Measurements from ENCODE around the gene TTLL12.

Gene TTLL12

DNA sequence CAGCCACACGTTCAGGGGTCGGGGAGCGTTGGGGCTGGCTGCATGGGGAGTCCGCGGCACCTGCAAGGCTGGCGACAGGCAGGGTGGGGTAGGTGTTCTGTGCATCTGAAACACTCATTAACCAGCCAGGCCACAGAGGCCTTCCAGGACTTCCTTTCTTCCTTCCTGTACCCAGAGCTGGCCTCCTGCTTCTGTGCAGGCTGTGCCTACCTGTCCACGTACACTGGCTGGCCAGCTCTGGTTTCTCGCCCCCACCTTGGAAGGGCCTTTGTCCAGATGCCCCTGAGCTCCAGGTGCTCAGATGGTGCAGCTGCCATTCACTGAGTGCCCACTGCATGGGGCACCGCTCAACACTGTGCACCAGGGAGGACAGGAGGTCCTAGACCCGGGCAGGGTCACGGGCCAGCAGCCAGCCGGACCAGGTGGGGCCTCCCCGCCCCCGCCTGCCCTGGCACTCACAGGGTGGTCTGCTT is 15.9 kb downstream of the TTLL12 start:
- TF ChIP-seq, protein P1, sequence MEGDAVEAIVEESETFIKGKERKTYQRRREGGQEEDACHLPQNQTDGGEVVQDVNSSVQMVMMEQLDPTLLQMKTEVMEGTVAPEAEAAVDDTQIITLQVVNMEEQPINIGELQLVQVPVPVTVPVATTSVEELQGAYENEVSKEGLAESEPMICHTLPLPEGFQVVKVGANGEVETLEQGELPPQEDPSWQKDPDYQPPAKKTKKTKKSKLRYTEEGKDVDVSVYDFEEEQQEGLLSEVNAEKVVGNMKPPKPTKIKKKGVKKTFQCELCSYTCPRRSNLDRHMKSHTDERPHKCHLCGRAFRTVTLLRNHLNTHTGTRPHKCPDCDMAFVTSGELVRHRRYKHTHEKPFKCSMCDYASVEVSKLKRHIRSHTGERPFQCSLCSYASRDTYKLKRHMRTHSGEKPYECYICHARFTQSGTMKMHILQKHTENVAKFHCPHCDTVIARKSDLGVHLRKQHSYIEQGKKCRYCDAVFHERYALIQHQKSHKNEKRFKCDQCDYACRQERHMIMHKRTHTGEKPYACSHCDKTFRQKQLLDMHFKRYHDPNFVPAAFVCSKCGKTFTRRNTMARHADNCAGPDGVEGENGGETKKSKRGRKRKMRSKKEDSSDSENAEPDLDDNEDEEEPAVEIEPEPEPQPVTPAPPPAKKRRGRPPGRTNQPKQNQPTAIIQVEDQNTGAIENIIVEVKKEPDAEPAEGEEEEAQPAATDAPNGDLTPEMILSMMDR (conservative IDR thresholded peaks at IDR 0.05; ENCODE audit: low read depth, low read length) = no peak
- no peak overlapping the region for H3K27ac ChIP-seq

DNA sequence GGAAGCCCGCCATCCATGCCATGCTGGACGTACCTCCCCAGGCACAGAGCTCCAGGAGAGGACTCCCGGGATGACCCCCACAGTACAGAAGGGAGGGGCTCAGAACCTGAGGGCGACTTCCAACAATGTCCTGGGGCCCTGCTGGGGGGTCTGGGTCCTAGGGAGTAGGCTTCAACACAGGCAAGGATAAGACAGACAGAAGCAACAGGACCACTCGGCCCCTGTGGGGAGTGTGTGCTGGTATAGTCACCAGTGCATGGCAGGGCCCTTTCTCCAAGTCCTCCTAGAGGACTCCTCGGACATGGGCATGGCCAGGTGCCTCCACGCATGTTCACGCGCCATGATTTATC is 16.8 kb downstream of the TTLL12 start:
- Histone ChIP-seq H3K4me1 (ENCODE audit: low read depth, poor library complexity, severe bottlenecking) (no peaks in the 10 kb centered on the region), H3K4me3 (IDR thresholded peaks at IDR 0.05; ENCODE audit: insufficient read depth, low read depth, low read length) (no peak overlapping the region), H4K20me1 (ENCODE audit: insufficient read depth) (no peaks in the 10 kb centered on the region), H3K79me2 (ENCODE audit: insufficient read depth, low read depth) (no peaks in the 10 kb centered on the region), H3K27me3 (ENCODE audit: insufficient read depth, low read depth) (no peaks in the 10 kb centered on the region), H2AFZ (ENCODE audit: low read depth) (no peak overlapping the region), H3K9ac (no peak overlapping the region), H3K27ac (no peak overlapping the region), H3K36me3 (ENCODE audit: insufficient read depth) (no peaks in the 10 kb centered on the region), H3K4me2 (no peak overlapping the region)
- TF ChIP-seq, protein P1 (conservative IDR thresholded peaks at IDR 0.05; ENCODE audit: low read depth, low read length) = no peak

More for the DNA sequence above, 15.9 kb downstream of the TTLL12 start:
- Histone ChIP-seq H3K27me3 (ENCODE audit: insufficient read depth, low read depth) (no peaks in the 10 kb centered on the region), H3K36me3 (ENCODE audit: insufficient read depth) (no peaks in the 10 kb centered on the region), H3K9ac (no peak overlapping the region), H3K4me1 (ENCODE audit: low read depth, poor library complexity, severe bottlenecking) (no peaks in the 10 kb centered on the region), H3K4me3 (IDR thresholded peaks at IDR 0.05; ENCODE audit: insufficient read depth, low read depth, low read length) (no peak overlapping the region), H3K4me2 (no peak overlapping the region), H2AFZ (ENCODE audit: low read depth) (no peak overlapping the region), H3K79me2 (ENCODE audit: insufficient read depth, low read depth) (no peaks in the 10 kb centered on the region), H4K20me1 (ENCODE audit: insufficient read depth) (no peaks in the 10 kb centered on the region)

DNA sequence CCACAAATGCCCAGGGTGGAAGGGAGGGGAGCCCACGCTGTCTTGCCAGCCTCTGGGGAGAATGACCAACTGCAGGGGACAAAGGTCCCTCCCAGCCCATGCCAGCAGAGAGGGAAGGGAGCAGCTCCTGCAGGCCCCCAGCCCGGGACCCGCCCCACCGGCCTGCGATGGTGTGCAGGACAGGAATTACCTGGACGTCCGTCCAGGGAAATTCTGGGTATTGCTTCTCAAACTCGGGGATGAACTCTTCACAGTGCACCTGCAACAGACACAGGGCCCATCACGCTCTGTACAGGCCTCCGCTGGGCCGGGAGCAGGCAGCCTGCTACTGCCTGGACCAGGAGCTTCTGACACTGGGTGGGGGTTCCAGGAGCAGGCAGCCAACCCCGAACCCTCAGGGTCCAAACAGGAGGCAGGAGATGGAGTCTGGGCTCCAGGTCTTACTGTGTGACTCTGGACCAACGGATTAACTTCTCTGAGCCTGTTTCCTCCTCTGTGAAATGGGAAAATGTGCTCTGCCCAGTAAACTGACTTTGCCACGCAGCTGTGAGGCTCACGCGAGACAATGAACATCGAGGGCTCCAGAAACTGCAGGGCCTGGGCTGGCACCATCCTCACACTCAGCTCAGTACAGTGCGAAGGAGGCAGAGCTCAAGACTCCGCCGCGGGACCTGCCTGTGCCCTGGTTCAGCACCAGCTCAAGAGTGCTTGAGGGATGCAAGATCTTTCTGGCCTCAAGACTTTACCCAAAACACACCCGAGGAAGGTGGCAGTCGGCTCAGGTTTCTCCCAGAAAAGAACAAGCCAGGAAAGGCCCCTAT is 17.4 kb downstream of the TTLL12 start:
- Histone ChIP-seq H3K9ac (no peak overlapping the region), H4K20me1 (ENCODE audit: insufficient read depth) (no peaks in the 10 kb centered on the region), H3K36me3 (ENCODE audit: insufficient read depth) (no peaks in the 10 kb centered on the region)

DNA sequence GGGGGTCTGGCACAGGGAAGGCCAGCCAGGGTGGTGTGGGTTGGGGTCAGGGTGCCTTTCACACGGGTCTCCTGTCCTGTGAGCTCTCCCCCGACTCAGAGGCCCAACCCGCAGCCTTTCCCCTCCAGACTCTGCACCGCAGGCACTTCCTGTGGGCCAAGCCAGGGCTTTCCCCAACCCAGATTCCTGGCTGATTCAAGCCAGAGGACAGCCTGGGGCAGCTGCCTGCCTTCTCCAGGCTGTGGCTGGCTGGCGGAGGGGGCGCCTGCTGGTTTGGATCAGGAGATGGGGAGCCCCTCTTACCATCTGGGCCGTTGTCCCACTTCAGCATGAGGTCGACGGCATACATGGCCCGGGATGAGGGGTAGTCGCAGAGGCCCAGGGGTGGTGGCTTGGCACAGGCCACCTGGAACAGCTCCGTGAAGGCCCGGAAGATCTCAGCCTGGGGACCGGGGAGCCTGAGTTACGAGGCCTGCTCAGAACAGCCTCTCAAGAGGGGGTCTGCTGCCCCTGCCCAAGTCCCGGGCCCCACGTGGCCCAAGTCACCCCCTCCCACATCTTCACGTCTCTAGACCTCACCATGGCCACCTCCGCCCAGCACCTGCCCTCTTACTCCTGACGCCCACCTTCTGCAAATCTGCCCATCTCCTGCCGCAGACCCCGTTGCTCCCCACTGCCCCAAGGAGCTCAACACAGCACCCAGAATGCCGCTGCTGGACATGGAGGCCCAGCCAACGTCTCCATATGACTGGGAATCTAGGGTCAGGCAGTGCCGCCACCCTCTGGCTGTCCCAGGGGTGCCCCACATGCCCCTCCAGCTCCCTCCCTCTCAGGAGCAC is 18.2 kb downstream of the TTLL12 start:
- Histone ChIP-seq H3K4me2 (no peak overlapping the region), H3K4me1 (ENCODE audit: low read depth, poor library complexity, severe bottlenecking) (no peaks in the 10 kb centered on the region), H3K27ac (no peak overlapping the region), H3K4me3 (IDR thresholded peaks at IDR 0.05; ENCODE audit: insufficient read depth, low read depth, low read length) (no peak overlapping the region), H3K9ac (no peak overlapping the region), H2AFZ (ENCODE audit: low read depth) (no peak overlapping the region), H3K27me3 (ENCODE audit: insufficient read depth, low read depth) (no peaks in the 10 kb centered on the region), H3K79me2 (ENCODE audit: insufficient read depth, low read depth) (no peaks in the 10 kb centered on the region), H4K20me1 (ENCODE audit: insufficient read depth) (no peaks in the 10 kb centered on the region), H3K36me3 (ENCODE audit: insufficient read depth) (no peaks in the 10 kb centered on the region)
- TF ChIP-seq, protein P1 (conservative IDR thresholded peaks at IDR 0.05; ENCODE audit: low read depth, low read length) = no peak

More for the DNA sequence above, 17.4 kb downstream of the TTLL12 start:
- Histone ChIP-seq H3K4me3 (IDR thresholded peaks at IDR 0.05; ENCODE audit: insufficient read depth, low read depth, low read length) (no peak overlapping the region), H3K79me2 (ENCODE audit: insufficient read depth, low read depth) (no peaks in the 10 kb centered on the region), H2AFZ (ENCODE audit: low read depth) (no peak overlapping the region), H3K27ac (no peak overlapping the region), H3K4me1 (ENCODE audit: low read depth, poor library complexity, severe bottlenecking) (no peaks in the 10 kb centered on the region), H3K4me2 (no peak overlapping the region), H3K27me3 (ENCODE audit: insufficient read depth, low read depth) (no peaks in the 10 kb centered on the region)
- TF ChIP-seq, protein P1 (conservative IDR thresholded peaks at IDR 0.05; ENCODE audit: low read depth, low read length) = no peak

Measured in KMS-11 (cell line).